ENCODE measurements around the gene CNTNAP2. TPM values are rescaled to one million over a fixed set of nuclear protein-coding genes. Genes with fewer than 3 reads are reported as not detected.

Gene CNTNAP2
- total and polyA plus RNA-seq, 9 of the 15 experiments (the other 6 are each of a cell fraction or from before 2014, with no cell fraction given), result 0.04 to 0.62 (median 0.09) TPM; not detected in 4

- Histone ChIP-seq H3K9me3 (replicated peaks; ENCODE audit: control insufficient read depth, insufficient read depth, low read depth, low read length) (peaks cover 4% of the 10 kb centered on the region; the same call in 1 of the 2 replicates), H3K9me1 (ENCODE audit: control insufficient read depth, insufficient read depth, low read length) (no peaks in the 10 kb centered on the region), H3K27ac (ENCODE audit: extremely low read depth, low read depth, low read length) (no peak overlapping the region), H3K79me2 (ENCODE audit: control insufficient read depth, insufficient read depth, low read length) (no peaks in the 10 kb centered on the region), H4K20me1 (replicated peaks; ENCODE audit: control insufficient read depth, insufficient read depth, low read length) (no peaks in the 10 kb centered on the region), H3K36me3 (ENCODE audit: control insufficient read depth, insufficient read depth, low read length) (no peaks in the 10 kb centered on the region), H3K9ac (ENCODE audit: insufficient read depth in 1 of 2, low read depth in 2 of 2, low read length in 2 of 2) (no peak overlapping the region), H3K4me2 (ENCODE audit: insufficient read depth, low read length) (no peak overlapping the region), H3K4me1 (replicated peaks in 1 of 2; ENCODE audit: control insufficient read depth in 2 of 2, insufficient read depth in 2 of 2, low read length in 2 of 2) (no peaks in the 10 kb centered on the region), H3K27me3 (ENCODE audit: control insufficient read depth in 2 of 2, insufficient read depth in 2 of 2, low read length in 2 of 2) (no peaks in the 10 kb centered on the region), H3K4me3 (no peak overlapping the region), H2AFZ (ENCODE audit: low read depth, low read length) (no peak overlapping the region)
- in situ Hi-C loops (cut with MboI), result no loop called here
- CTCF ChIA-PET (ENCODE audit: low intra/inter-chr PET ratio), result no interaction called here
- POLR2A ChIA-PET, result no interaction called here
- TF ChIP-seq CTCFL (IDR thresholded peaks at IDR 0.05; ENCODE audit: borderline replicate concordance, insufficient read depth, low read depth, low read length, poor library complexity, severe bottlenecking) (no peak), E2F6 (IDR thresholded peaks at IDR 0.05; ENCODE audit: borderline replicate concordance in 1 of 2, extremely low read depth in 1 of 2, insufficient read depth in 1 of 2, insufficient read length in 1 of 2, low read depth in 1 of 2, low read length in 1 of 2, poor library complexity in 1 of 2, severe bottlenecking in 1 of 2) (no peak), UBTF (IDR thresholded peaks at IDR 0.05; ENCODE audit: borderline replicate concordance in 1 of 2, low read depth in 2 of 2, low read length in 2 of 2) (no peak), HDAC8 (tag; IDR thresholded peaks at IDR 0.05) (no peak), ZNF282 (CRISPR knock-in tag; IDR thresholded peaks at IDR 0.05) (no peak)
- 2% methylated on average over 5 of the region's 5 CpGs for whole genome bisulfite sequencing (ENCODE audit: insufficient coverage, low coverage, missing lambda C conversion rate)
- DNase-seq (ENCODE audit: extremely low read depth in 1 of 4, low spot score in 3 of 4), result no peak
- intact Hi-C loops (cut with micrococcal nuclease), result no loop called here
- ATAC-seq, result no peak
- FAIRE-seq, result no peak
- no TSS peak for BruUV-seq (replicated peaks)
These were observed 1862.0 kb downstream of the CNTNAP2 start for GRCh38 chr7:147978651-147979050.
